Measurements from ENCODE around the gene ARID3A.
A peak's percentile ranks its signal among the peaks of the same experiment; 100 is the strongest.

Gene ARID3A

DNA sequence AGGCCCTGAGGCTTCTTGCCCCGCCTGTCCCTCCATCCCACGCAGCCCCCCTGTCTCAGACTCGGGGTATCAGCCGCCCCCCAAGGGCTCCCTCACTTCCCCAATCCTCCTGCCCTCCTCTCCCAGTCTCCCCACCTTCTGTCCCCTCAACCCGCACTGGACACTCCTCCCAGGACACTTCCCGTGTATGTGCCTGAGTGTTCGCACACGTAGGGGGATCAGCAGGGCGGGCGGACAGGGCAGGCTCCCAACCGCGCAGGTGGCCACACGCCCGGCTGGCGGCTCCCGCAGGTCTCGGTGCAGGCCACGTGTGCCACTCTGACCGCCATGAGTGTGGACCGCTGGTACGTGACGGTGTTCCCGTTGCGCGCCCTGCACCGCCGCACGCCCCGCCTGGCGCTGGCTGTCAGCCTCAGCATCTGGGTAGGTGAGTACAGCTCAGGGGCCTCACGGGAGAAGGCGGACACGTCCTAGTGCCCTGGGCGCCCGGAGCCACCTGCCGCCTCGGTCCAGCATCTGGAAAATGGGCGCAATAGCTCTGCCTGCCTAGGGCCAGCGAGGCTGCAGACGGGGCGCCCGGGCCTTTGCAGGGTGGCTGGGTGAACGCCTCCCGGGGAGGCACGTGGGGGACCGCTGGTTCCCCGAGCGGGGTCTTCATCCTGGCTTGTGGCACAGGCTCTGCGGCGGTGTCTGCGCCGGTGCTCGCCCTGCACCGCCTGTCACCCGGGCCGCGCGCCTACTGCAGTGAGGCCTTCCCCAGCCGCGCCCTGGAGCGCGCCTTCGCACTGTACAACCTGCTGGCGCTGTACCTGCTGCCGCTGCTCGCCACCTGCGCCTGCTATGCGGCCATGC lies 6.4 kb upstream of the ARID3A start:
- DNase-seq (ENCODE audit: insufficient read length, low spot score) (no peak), FAIRE-seq (peak; percentile 23)
- no peak for TF ChIP-seq POLR2A (IDR thresholded peaks at IDR 0.05; ENCODE audit: low read depth, low read length)
- no peak for TF ChIP-seq POLR2AphosphoS5 (IDR thresholded peaks at IDR 0.05; ENCODE audit: low read depth, low read length)
- no peak for TF ChIP-seq POU2F2 (IDR thresholded peaks at IDR 0.05; ENCODE audit: low read depth, low read length)
- TF ChIP-seq TAF1 (IDR thresholded peaks at IDR 0.05; ENCODE audit: low read depth, low read length): no peak
- TF ChIP-seq PAX5 (IDR thresholded peaks at IDR 0.05; ENCODE audit: insufficient read depth, low read length, severe bottlenecking): no peak
- no peak for TF ChIP-seq SPI1 (IDR thresholded peaks at IDR 0.05; ENCODE audit: low read depth, low read length)

DNA sequence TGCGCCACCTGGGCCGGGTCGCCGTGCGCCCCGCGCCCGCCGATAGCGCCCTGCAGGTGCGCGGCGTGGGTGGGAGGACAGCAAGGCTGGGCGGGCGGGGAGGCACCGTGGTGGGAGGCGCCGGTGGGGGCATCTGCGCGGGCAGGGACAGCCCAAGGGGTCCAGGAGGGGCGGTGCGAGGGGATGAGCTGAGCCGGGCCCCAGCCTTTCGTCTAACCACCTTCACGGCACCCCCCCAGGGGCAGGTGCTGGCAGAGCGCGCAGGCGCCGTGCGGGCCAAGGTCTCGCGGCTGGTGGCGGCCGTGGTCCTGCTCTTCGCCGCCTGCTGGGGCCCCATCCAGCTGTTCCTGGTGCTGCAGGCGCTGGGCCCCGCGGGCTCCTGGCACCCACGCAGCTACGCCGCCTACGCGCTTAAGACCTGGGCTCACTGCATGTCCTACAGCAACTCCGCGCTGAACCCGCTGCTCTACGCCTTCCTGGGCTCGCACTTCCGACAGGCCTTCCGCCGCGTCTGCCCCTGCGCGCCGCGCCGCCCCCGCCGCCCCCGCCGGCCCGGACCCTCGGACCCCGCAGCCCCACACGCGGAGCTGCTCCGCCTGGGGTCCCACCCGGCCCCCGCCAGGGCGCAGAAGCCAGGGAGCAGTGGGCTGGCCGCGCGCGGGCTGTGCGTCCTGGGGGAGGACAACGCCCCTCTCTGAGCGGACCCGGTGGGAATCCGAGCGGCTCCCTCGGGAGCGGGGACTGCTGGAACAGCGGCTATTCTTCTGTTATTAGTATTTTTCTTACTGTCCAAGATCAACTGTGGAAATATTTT lies 5.6 kb upstream of the ARID3A start:
- peak; percentile 90 for FAIRE-seq
- DNase-seq (ENCODE audit: insufficient read length, low spot score): no peak
- TF ChIP-seq POLR2A (IDR thresholded peaks at IDR 0.05; ENCODE audit: low read depth, low read length) (no peak), TAF1 (IDR thresholded peaks at IDR 0.05; ENCODE audit: low read depth, low read length) (no peak), POLR2AphosphoS5 (IDR thresholded peaks at IDR 0.05; ENCODE audit: low read depth, low read length) (no peak), SPI1 (IDR thresholded peaks at IDR 0.05; ENCODE audit: low read depth, low read length) (no peak), PAX5 (IDR thresholded peaks at IDR 0.05; ENCODE audit: insufficient read depth, low read length, severe bottlenecking) (no peak), POU2F2 (IDR thresholded peaks at IDR 0.05; ENCODE audit: low read depth, low read length) (no peak)

DNA sequence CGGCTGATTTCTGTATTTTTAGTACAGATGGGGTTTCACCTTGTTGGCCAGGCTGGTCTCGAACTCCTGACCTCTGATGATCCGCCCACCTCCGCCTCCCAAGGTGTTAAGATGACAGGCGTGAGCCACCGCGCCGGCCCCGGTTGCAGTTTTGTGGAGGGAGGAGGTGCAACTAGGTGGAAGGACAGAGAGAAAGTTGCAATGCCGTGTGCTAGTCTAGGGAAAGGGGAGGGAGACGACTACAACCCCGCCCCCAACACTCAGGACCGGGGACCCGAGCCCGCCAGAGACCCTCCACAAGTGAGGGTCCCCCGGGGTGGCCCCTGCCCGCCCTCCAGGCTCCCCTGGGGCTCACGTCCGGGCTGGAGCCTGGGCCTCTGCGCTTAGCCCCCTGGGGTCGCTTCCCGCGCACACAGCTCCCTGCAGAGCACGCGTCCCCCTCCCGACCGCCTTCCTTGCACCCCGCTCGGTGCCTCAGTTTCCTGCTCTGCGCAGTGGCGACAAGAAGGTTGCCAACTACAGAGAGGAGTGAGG lies 1.2 kb upstream of the ARID3A start:
- no peak for DNase-seq (ENCODE audit: insufficient read length, low spot score)
- FAIRE-seq: peak; percentile 93
- TF ChIP-seq TAF1 (IDR thresholded peaks at IDR 0.05; ENCODE audit: low read depth, low read length) (no peak), PAX5 (IDR thresholded peaks at IDR 0.05; ENCODE audit: insufficient read depth, low read length, severe bottlenecking) (no peak), POLR2AphosphoS5 (IDR thresholded peaks at IDR 0.05; ENCODE audit: low read depth, low read length) (no peak), POU2F2 (IDR thresholded peaks at IDR 0.05; ENCODE audit: low read depth, low read length) (no peak), SPI1 (IDR thresholded peaks at IDR 0.05; ENCODE audit: low read depth, low read length) (no peak), POLR2A (IDR thresholded peaks at IDR 0.05; ENCODE audit: low read depth, low read length) (no peak)

DNA sequence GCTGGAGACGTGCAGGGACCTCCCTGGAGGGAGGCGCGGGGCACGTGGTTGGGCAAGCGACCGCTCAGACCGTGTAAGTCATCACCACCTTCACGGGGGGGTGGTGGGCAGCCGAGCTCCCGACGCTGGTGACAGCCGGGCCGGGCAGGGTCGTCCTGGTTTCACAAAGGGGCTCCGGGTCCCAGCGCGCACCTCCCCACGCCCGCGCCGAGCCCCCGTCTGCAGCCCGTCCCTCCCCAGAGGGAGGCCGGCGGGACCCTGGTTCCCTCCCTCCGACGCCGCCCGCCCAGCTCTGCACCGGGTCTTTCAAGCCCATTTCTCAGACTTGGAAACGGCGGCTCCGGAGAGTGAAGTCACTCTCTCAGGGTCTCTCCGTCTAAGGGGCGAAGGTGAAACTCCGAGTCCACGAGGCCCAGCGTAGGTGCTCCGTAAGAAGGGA lies 729 bp upstream of the ARID3A start:
- FAIRE-seq (no peak), DNase-seq (ENCODE audit: insufficient read length, low spot score) (no peak)
- TF ChIP-seq POLR2A (IDR thresholded peaks at IDR 0.05; ENCODE audit: low read depth, low read length) (no peak), POU2F2 (IDR thresholded peaks at IDR 0.05; ENCODE audit: low read depth, low read length) (no peak), SPI1 (IDR thresholded peaks at IDR 0.05; ENCODE audit: low read depth, low read length) (no peak), TAF1 (IDR thresholded peaks at IDR 0.05; ENCODE audit: low read depth, low read length) (no peak), PAX5 (IDR thresholded peaks at IDR 0.05; ENCODE audit: insufficient read depth, low read length, severe bottlenecking) (no peak), POLR2AphosphoS5 (IDR thresholded peaks at IDR 0.05; ENCODE audit: low read depth, low read length) (no peak)

DNA sequence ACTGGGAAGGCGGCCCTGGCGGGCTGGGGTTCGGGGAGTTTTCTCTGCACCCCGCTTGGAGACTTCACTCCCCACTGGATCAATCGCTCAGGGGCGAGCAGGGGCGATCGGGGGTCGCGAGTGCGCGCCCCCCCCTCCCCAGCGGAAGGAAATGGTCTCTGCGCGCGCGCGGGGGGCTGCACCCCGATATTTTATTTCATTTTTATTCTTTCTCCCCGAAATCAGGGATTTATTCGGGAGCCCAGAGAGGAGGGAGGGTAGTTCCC lies 421 bp downstream of the ARID3A start:
- TF ChIP-seq TAF1 (IDR thresholded peaks at IDR 0.05; ENCODE audit: low read depth, low read length) (no peak), SPI1 (IDR thresholded peaks at IDR 0.05; ENCODE audit: low read depth, low read length) (no peak), POU2F2 (IDR thresholded peaks at IDR 0.05; ENCODE audit: low read depth, low read length) (no peak), PAX5 (IDR thresholded peaks at IDR 0.05; ENCODE audit: insufficient read depth, low read length, severe bottlenecking) (no peak), POLR2A (IDR thresholded peaks at IDR 0.05; ENCODE audit: low read depth, low read length) (no peak), POLR2AphosphoS5 (IDR thresholded peaks at IDR 0.05; ENCODE audit: low read depth, low read length) (no peak)
- DNase-seq (ENCODE audit: insufficient read length, low spot score) (no peak), FAIRE-seq (no peak)

DNA sequence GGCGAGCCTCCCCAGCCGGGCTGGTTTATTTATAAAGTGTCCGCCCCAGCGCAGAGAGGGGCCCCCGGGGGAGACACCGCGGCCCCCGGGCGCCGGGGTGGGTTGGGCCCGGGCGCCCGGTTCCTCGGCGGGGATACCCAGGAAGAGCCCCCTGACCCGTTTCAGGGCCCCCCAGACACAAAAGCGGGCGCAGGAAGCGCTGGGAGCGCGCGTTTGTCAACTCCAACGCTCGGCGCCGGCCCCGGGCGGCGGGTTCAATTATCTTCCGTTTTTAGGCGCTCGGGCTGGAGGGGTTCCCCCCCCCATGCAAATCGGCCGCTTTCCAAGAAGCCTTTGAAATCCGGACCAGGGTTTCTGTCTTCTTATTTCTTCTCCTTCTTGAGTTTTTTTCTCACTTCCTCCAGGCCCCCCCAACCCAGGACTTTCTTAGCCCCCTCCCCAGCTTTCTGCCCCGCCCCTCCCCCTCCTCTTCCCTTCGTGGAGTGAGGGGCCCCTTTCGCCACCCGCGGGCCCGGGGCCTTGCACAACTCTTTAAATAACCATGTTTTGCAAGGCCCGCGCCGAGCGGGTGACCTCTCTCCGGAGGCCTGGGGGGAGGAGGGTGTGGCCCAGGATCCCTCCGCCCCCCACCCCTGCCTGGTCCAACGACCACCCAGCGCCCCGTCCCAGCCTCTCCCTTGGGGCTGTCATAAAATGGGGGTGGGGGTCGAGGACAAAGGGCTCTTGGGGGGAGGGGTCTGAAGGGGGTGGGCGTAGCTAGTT lies 935 bp downstream of the ARID3A start:
- TF ChIP-seq POLR2AphosphoS5 (IDR thresholded peaks at IDR 0.05; ENCODE audit: low read depth, low read length): no peak
- peak; percentile 89; the same call in 1 of the 2 replicates for TF ChIP-seq POU2F2 (IDR thresholded peaks at IDR 0.05; ENCODE audit: low read depth, low read length)
- no peak for FAIRE-seq
- no peak for DNase-seq (ENCODE audit: insufficient read length, low spot score)

DNA sequence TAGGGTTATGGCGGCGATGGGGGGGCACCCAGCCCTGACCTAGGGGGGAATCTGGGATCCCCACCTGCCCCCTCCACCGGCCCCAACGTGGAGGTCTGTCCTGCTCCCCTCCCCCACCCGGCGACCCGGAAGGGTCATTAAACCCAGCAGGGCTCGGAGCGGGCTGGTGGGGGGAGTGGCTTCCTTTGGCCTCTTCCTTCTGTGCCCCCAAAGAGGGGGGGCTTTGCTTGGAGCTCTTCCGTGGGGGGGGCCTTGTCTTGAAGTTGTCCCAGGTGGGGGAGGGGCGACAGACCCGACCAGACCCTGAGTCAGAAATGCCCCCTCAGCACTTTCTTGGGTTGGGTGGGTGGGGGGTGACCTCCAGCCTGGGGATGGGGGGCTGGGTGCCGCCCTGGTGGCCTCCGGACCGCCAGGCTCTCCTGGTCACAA lies 1.5 kb downstream of the ARID3A start:
- TF ChIP-seq POLR2A (IDR thresholded peaks at IDR 0.05; ENCODE audit: low read depth, low read length) (no peak), SPI1 (IDR thresholded peaks at IDR 0.05; ENCODE audit: low read depth, low read length) (no peak), TAF1 (IDR thresholded peaks at IDR 0.05; ENCODE audit: low read depth, low read length) (no peak)
- DNase-seq (ENCODE audit: insufficient read length, low spot score) (no peak), FAIRE-seq (peak; percentile 58)

DNA sequence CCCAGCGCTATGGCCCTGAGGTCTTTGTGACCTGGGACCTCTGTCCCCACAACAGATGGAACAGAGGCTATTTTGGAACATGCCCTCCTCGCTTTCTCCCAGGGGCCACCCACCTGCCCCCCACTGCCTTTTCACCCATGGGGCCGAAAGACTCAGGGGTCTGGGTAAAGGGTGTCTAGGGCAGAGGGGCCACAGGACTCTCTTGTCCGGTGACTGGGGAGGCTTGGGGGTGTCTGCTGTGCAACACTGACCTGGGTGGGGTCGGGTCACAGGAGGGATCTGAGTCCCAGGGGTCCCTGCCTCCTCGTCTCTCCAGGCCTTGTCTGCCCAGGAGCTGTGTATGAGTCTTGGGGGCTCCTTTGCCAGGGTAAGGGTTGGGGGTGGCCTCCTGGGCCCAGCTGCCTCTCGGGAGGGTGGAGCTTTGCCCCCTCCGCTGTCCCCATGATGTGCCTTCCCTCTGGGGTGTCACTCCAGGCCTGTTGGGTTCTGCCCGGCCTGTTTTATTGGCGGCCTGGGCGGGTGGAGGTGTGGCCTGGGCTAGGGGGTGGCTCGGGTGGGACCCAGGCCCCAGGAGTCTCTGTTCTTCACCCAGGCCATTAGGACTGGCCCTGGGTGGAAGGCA lies 2.1 kb downstream of the ARID3A start:
- no peak for FAIRE-seq

More for the DNA sequence above, 2.1 kb downstream of the ARID3A start:
- TF ChIP-seq PAX5 (IDR thresholded peaks at IDR 0.05; ENCODE audit: insufficient read depth, low read length, severe bottlenecking) (no peak), SPI1 (IDR thresholded peaks at IDR 0.05; ENCODE audit: low read depth, low read length) (no peak), TAF1 (IDR thresholded peaks at IDR 0.05; ENCODE audit: low read depth, low read length) (no peak), POLR2A (IDR thresholded peaks at IDR 0.05; ENCODE audit: low read depth, low read length) (no peak), POU2F2 (IDR thresholded peaks at IDR 0.05; ENCODE audit: low read depth, low read length) (no peak), POLR2AphosphoS5 (IDR thresholded peaks at IDR 0.05; ENCODE audit: low read depth, low read length) (no peak)
- DNase-seq (ENCODE audit: insufficient read length, low spot score): no peak
